HG02885 (cell line): ENCODE results near the gene KRTAP1-3.
"Not testable (repeated sequence)": the region's sequence is repeated elsewhere in the genome, so short reads cannot be mapped to it uniquely, and the experiment has no call there.

Source experiments
- ATAC-seq: cut with Tn5 transposase; IDR thresholded peaks from one replicate; pipeline ENCODE4 v1.9.1; 2021; ENCODE audit warnings: mild to moderate bottlenecking; ENCODE audit not compliant: unreplicated experiment, poor library complexity

The KRTAP1-3 gene, protein sequence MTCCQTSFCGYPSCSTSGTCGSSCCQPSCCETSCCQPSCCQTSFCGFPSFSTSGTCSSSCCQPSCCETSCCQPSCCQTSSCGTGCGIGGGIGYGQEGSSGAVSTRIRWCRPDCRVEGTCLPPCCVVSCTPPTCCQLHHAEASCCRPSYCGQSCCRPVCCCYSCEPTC

GRCh38 chr17:41034346-41034935, at the start of gene KRTAP1-3:
Gene KRTAP1-3 (minus strand): TSS chr17:41034874. CDS start chr17:41034821, 53 bp downstream.
- ATAC-seq: not testable (repeated sequence)

- not testable (repeated sequence) for ATAC-seq
Observed at GRCh38 chr17:41084100-41084856, 49.6 kb upstream of the KRTAP1-3 start, which contains the start of gene KRTAP4-7. Gene KRTAP4-7 (plus strand): TSS chr17:41084150. CDS start chr17:41084207, 57 bp downstream.

DNA sequence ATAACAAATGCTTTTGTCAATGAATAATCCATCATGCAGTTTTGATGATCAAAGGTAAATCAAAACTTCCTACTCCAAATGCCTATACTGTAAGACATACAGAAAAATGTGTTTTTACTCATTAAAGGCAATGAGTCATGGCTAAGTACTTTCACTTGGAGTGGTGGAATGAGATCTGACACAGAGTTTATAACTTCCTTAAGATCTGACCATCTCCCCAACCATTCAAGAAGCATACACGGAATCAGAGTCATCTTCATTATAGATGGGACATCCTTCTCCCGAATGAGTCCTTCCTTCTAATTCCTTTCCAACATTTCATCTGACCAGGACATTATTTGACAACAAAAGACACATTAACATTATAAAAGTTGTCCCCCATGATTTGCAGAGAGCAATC, 48.8 kb upstream of the KRTAP1-3 start:
- not testable (repeated sequence) for ATAC-seq

GRCh38 chr17:41082626-41083025, 48.0 kb upstream of the KRTAP1-3 start:
- ATAC-seq: no peak

DNA sequence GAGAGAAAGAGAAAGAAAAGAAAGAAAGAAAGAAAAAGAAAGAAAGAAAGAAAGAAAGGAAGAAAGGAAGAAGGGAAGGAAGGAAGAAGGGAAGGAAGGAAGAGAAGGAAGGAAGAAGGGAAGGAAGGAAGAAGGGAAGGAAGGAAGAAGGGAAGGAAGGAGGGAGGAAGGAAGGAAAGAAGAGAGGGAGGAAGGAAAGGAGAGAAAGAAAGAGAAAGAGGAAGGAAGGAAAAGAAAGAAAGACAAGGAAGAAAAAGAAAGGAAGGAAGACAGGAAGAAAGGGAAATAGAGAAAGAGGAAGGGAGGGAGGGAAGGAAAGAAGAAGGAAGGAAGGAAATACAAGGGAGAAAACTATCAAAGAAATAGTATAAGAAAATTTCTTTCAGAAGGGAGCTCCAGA, 42.1 kb upstream of the KRTAP1-3 start:
- no peak for ATAC-seq

DNA sequence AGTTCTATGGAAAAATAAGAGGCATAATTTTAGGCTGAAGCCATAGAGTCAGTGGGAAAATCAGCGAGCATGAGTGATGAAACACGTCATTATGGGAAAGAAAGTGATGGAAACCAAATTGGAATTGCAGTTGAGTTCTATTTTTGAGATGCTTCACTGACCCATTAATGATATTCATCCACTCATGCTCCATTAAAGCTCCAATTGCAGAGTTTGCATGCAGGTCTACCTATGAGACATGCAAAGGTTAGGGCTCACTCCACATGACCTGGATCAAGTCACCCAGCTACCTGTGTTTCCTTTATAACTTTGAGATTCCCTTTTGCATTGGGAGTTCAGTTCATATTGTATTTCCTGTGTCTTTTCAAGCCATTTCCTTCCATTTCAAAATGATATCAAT, 39.0 kb upstream of the KRTAP1-3 start:
- no peak for ATAC-seq

DNA sequence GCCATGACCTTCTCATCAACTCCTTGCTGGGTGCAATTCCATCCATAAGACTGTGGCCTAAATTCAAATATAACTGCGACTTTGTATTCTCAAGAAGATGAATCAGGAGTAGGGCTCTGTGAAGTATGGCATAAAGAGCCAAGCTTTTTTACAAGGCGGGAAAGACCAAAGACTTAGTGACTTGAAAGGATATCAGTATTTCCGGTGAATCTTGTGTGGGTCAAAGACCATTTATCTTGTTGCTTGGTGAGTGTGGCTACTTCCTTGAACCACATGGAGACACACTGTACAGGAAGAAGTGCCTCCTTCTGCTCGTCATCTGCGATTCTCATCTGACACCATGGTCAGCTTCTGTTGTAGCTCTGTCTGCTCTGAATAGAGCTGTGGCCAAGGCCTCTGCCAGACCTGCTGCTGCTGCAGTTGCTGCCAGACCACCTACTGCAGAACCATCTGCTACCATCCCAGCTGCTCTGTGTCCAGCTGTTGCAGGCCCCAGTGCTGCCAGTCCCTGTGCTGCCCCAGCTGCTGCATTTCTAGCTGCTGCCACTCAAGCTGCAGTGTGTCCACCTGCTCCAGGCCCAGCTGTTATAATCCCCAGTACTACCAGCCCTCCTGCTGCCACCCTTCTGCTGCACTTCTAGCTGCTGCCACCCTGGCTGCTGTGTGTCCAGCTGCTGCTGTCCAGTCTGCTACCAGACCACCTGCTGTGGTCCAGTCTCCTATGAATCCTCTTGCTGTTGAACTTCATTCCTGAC, 37.1 kb upstream of the KRTAP1-3 start:
- ATAC-seq: no peak

GRCh38 chr17:41069031-41069430, 34.4 kb upstream of the KRTAP1-3 start:
- ATAC-seq: no peak

- ATAC-seq: no peak
Observed at GRCh38 chr17:41067281-41067680, 32.6 kb upstream of the KRTAP1-3 start.

DNA sequence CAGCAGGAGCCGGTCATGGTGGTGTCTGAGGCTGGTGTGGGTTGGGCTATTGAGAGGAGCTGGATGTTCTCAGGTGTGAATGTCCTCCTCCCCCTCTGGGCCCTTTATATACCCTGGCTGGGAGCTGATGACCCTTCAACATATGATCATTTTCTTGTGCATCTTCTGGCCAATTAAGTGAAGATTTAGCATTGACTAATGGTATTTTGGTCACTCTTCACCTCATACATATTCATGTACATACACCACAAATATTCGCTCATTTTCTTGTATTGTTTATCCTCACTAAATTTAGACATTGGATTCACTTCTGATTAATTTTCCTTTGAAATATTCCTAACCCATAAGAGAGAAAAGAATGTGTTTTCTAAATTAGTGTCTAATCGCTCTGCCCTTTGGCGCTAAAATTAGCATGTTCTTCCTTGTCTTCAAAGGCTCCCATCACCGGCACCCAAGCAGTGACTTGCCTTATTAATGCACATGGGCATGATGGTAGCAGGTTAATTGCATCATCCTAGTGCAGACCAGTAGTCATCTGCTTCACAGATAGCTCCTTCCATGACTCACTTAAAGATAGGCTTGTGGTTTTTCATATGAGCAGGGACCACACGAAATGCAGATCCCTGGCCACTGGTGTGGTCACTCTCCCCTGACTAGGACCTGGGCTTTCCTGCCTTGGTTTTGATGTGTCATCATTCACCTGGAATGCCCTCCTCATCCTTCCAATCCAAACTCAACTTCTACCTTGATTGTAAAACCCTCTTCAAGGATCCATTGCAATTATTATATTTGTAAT, 31.4 kb upstream of the KRTAP1-3 start, which contains the start of gene KRTAP2-4:
TSS of gene KRTAP2-4 (minus strand) at position 51 of the 796 bp plus-strand sequence. CDS start at position 17, 34 bp downstream.
- no peak for ATAC-seq

- ATAC-seq: not testable (repeated sequence)
Observed at GRCh38 chr17:41065016-41065689, 30.5 kb upstream of the KRTAP1-3 start.

DNA sequence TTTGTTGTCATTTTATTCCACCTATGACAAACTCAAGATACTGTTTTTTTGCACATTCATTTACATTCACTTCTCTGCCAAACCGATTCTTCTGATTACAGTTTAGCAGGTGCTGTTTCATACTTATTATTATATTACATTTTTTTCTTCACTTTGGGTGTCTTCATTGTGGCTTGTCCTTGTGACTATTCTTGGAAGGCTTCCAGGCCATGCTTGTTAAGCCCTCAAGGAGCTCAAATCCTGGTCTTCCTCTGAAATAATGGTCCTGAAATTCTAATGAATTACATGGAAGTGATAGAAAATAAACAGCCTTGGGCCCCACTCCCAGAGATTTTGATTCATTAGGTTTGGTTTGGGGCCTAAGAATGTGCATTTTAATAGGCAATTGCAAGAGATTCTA, 29.6 kb upstream of the KRTAP1-3 start:
- ATAC-seq: no peak

DNA sequence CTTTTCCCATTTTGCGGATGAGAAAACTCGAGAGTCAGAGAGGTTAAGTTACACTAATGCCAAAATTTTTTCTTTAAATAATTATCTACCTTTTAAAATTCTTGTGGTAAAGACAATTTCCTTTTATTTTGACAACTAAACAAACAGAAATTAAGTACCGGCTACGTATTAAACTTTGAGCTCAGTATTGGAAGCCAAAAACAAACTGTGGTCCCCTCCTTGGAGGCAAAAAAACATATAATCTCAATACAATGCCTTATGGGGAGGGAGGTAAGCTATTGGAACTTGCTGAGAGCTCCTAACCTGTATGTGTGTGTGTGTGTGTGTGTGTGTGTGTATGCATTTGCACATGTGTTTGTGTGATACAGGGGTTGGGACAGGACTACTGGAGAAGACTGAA, 28.8 kb upstream of the KRTAP1-3 start:
- ATAC-seq: no peak

GRCh38 chr17:41061964-41062363, 27.3 kb upstream of the KRTAP1-3 start:
- ATAC-seq: no peak

GRCh38 chr17:41060052-41060604, 25.5 kb upstream of the KRTAP1-3 start, which contains the start of gene KRTAP2-3:
Gene KRTAP2-3 (minus strand): TSS chr17:41060114. CDS start chr17:41060050, 64 bp downstream.
- no peak for ATAC-seq

GRCh38 chr17:41059276-41060051, 24.8 kb upstream of the KRTAP1-3 start:
- ATAC-seq: not testable (repeated sequence)

DNA sequence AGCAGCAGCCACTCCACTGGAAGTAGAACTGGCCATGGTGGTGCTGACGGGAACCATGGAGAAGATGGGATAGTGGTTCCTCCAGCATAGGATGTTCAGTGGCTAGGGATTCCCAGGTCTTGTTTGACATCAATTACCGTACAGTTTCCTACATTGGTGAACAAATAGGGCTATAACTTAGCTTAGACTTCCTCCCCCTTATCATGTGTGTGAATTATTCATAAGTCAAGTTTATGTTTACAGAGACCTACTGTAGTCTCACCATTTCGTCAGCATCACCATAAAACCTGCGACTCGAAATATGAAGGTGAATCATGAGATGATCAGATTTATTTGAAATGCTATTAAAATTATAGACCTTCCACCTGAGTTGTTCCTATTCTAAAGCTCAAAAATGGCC, 24.1 kb upstream of the KRTAP1-3 start:
- no peak for ATAC-seq

GRCh38 chr17:41057547-41057946, 22.9 kb upstream of the KRTAP1-3 start:
- no peak for ATAC-seq
